HG03520 (cell line): ENCODE measurements around the gene GRB7.

Experiments used
- ATAC-seq: cut with Tn5 transposase; IDR thresholded peaks from one replicate; pipeline ENCODE4 v1.9.1; 2021; ENCODE audit warnings: mild to moderate bottlenecking, moderate library complexity; ENCODE audit not compliant: unreplicated experiment

Gene GRB7

DNA sequence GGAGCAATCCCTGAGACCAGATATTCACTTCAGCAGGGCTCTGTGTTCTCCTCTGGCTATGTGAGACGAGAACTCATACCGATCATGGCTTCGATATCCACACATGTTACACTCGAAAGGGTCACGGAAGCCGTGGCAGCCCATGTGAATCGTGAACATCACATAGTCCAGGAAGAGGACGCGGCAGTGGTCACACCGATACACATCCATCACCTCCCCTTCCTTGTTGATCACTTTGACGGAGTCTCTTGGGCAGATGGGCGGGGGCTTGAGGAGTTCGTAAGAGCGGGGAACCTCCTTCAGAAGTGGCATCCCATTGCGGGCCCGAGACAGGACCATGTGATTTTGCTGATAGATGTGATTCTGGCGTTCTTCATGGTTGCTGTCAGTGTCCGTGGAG lies 28.0 kb downstream of the GRB7 start:
- ATAC-seq: no peak

DNA sequence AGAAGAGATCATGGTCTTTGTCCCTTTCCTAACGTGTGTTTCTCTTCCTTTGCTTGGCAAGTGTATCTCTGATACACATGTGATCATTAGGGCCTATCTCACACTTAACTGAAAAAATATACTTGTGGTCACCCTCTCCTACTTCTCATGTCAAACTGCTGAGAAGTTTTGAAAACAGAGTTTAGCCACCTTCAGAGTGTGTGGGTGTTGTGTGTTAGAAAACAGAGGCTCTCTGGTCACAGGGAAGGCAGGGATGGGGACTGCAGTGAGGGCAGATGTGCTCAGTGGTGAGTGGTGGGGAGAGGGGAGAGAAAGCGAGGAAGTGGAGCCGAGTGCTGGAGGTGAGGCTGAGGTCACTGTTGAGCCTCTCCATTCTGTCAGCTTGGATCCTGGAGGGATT lies 29.4 kb downstream of the GRB7 start:
- ATAC-seq: no peak

DNA sequence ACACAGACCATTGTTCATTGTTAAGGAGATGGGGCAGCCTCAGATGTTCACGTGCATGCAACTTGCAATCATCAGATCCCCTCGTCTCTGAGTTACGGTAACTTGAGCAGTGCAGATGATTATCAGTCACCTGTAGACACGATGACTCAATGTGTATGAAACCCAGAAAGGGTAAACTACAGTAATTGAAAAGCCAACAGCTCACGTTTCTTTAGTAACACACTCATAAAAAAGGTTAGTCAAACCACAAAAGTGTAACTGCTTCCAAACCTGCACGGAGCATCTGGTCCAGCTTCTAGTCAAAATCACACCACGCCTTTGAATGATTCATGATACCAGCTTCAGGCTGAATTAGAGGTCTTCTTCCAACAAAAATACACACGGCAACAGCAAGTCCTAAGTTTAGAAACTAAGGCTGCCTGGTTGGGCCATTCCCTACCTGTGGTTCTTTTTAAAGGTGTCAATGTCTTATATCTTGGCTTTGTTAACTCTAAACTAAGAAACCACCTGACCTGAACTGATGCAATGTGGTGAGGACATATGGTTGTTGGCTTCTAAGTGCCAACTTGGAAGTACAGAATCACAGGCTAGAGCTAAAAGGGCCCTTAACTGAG lies 32.3 kb downstream of the GRB7 start:
- ATAC-seq: peak; percentile 37

DNA sequence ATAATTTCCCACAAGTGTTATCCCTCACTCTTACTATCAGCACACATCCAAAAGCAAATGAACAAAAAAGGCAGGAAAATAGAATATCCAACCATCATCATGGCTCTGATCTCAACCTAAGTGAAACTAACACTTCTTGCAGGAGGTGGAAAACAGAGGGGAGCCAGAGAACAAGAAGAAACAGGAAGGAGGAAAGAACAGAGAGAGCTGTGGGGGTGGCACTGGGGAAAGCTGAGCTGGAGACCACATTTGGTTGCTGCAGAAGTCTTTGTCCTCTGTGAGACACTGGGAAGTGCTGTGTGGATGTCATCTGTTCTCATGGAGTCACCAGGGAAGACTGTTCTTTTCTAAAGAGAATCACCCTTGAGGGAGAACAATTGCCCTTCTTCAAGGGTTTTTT lies 34.7 kb downstream of the GRB7 start:
- ATAC-seq: no peak

DNA sequence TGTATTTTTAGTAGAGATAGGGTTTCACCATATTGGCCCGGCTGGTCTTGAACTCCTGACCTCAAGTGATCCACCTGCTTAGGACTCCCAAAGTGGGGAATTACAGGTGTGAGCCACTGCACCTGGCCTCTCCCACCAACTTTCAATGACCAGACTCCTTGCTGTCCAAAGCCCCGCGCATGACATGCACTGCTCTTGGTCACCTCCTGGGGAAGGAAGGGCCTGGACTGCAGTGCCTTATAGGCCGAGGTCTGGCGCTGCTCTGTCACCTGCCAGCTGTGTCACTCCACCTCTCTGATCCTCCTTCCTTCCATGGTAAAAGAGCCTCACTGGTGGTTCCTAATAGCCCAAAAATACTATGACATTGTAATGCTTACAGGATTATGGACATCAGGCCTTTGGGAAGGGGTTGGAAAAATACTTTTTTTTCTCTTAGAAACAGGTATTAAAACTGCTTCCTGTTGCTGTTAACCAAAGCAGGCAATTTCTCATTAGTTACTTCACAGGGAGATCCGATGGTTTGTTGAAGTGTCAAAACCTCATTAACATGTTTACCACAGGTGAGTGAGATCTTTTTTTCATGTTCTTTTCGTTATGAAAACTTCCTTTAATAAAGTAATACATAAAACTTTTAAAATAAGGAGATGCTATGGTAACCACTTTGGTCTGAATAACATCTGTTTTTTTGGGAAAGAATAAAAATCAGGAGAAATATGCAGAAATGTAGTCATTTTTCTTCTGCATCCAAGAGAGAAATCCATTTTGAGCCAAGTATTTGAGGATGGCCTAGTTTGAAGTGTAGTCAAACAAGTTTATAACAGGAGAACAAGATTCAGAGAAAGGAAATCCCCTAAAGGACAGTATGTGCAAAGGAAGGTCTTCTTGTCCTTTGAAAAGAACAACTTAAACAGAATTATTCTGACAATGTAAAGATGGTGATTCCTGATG lies 35.5 kb downstream of the GRB7 start:
- no peak for ATAC-seq

DNA sequence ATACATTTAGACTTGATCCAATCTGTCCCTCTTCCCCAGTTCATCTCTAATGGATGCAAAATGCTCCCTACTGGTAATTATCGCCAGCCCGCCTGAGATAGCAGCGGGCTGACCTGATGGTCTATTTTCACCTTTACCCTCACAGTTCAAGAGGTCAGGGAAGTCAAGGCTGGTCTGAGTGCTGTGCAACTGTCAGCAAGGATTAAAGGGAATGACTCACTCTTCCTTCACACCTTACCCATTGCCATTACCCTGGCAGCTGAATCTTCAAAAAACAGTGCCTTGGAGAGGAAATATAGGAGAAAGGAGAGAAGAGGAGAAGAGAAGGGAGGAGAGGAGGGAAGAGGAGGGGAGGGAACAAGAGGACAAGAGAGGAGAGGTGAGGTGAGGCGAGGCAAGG lies 36.3 kb downstream of the GRB7 start:
- no peak for ATAC-seq

DNA sequence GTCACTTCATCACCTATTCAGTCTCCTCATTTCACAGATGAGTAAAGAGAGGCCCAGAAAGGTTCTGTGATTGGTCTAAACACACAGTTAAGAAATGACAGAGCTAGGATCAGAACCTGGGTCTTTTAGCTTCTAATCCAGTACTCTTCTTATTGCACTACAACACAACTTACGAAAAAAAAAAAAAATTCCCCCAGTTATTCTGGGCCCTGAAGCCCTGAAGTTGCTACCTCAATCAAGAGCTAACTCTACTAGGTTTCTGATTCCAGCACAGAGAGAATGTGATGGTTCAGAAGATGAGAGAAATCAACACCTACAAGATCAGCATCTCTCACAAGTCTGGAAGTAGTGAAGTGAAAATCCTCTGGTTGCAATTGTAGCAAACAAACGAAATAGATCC lies 37.3 kb downstream of the GRB7 start:
- no peak for ATAC-seq

DNA sequence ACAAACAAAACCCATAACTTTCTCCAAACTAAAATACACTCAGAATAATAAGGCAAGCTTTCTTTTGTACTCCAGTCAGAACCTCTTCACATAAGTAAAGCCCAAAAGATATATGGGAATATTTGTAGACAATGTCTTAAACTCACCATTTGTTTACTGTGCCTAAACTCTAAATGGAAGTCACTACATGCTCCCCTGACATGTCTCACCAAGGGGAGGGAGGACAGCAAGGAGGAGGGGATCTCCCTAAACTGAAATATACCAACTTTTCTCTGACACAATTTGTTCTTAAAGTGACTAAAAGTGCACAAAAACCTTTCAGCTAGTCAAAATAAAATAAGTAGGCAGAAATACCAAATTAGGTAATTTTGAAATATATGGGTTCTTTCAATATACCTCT lies 38.5 kb downstream of the GRB7 start:
- ATAC-seq: no peak

DNA sequence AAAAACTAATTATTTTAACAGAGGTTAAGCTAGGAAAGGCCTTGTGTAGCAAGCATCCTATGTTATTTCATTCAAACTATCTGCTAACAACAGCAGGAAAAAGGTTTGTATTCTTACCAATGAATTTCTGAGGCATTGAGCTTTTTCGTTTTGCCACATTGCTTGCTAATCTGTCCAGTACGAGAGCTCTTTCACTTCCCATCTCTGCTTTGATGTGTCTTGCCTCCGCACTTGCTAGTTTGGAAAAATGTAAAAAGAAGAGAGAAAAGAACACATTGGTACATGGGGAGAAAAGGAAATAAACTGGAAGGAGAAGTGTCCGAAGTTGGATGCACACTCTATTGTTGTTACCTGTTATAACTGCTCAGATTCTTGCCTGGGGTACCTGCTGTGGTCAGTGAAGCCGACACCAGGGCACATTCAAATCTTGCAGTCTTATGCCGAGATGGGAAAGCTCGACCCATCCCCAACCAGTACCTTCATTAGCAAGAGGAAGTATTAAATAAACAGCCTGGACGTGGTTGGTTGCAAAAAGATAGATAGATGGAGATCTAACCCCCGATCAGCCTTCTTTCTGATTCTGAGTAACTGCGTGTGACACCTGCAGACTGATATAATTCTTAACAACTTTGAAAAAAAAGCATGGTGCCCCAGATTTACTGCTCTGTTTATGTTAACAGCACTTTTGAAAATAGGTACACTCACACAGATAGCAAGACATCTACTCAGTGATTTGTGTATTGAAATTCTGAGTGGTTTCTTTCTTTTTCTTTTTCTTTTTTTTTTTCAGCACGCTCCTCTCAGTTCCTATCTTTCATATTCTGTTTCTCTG lies 40.0 kb downstream of the GRB7 start:
- peak; percentile 47 for ATAC-seq

DNA sequence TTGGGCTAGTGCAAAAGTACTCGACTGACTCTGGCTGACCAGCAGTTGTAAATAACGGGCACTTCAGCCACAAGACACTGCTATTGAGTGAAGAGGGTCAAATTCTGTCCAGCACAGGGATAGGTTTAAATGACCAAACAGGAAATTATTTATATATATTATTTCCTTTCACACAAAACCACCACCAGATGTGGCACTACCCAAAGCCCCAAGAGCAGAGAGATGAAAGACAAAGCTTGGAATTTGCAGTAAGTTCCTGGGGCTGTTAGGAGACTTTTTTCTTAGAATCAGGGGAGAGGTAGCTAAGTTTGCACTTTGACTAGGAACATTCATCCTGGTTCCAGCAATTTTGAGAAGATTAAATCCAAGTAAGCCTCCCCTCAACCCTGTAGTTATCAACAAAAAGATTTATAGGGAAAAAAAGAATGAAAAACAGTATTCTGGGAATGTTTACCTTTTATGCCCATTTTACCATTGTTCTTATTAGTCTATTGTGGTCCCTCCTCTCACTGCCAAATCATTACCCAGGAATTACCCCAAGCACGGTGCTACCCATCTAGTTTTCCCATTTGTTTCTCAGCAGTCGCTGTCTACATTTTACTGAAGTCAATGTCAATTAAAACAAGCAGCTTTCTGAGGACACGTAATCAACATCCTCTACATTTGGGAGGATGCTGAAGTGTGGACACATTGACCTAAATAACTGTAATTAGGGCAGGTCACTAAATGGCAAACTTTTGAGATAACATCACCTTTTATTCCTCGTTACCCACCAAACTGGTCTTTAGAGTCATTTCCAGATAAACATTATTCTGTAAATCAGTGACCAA lies 43.5 kb downstream of the GRB7 start:
- no peak for ATAC-seq

DNA sequence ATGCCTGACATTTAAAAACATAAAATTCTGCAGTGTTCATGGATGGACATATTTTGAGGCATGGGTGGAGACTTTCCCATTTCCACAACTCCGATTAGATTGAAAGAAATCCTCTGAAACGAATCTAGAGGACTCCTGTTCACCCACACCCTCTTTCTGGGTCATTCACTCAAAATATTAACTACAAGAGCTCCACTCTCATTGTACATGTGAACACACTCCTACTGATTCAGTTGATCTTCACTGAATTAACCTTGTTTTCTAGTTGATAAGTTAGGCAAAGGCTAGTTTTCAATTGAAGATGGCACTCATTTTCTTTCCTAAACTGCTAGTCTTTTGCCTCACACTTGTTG lies 44.1 kb downstream of the GRB7 start:
- ATAC-seq: no peak

DNA sequence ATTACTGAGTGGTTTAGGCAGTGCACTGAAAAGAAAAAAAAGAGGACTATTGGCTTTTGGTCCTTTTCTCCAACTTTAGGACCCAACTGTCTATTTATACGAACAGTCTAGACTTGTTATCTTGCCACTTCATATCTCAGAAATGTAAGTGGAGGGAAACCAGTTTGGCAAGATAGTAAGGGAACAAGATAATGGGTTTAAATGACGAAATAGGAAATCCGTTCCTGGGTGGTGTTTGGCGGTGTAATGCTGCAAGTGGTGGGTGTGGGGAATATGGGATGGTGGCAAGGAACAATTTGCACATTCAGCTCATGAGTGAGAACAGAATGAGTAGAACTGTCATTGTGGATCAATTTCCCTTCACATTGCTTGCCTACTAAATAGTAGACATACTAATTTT lies 44.7 kb downstream of the GRB7 start:
- ATAC-seq: no peak

DNA sequence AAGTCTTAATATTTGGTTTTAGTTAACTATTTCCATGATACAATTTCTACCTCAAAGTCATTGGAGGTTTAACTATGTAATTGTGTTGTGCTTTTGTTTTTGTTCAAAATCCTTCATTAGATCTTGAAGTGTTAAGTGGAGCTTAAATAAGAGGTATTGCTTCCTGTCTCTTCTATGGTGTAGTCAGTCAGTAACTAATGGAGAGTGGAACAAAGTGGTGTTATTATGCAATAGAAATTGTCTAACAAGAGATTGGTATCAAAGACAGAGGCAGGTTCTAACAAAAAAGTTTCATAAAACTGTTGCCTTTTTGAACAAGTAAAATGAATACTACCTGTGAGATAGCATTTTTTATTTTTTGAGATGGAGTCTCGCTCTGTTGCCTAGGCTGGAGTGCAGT lies 45.2 kb downstream of the GRB7 start:
- no peak for ATAC-seq

DNA sequence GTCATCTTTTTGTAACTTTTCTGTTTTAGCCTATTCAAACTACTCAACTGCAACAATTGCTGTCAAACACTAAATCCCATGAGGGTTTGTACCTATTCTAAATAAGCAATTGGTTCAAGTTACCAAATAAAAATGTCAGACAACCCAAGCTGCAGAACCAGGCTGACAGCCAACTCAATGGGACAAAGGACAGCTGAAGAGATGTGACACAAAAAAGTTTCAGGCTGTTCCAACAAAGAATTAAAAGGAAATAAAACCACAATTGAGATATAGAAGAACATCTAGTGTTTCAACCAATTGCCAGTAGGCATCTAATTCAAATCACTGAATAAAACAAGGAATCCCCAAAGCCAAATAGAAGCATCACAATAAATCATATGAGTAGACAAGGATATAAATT lies 49.3 kb downstream of the GRB7 start:
- no peak for ATAC-seq

DNA sequence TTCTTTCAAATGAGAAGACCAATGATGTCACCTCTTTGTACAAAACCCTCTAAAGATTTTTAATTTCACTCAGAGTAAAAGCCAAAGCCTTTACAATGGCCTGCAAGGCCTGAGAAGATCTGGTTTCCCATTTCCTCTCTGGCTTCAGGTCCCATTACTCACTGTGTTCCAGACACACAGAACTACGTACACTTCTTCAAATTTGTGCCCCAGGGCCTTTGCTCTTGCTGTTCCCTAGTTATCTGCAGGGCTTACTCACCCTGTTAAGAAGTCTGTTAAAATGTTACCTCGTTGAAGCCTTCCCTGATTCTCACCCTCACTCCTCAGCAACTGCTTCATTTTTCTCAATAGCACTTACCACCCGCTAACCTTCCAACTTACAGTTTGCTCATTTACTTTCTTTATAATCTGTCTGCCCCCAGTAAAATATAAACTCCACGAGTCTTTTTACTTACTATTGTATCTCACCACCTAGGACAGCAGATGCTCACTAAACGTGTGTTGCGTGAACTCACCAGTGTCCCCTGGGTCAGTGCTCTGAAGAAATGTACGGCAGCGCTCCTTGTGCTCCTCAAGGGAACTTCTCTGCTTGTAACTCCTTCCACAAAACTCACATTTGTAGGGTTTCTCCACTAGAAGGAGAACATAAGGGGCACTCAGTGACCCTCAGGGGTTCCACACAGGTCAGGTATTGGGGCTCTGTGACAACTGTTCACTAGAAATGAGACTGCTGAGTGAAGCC lies 50.2 kb downstream of the GRB7 start:
- no peak for ATAC-seq

DNA sequence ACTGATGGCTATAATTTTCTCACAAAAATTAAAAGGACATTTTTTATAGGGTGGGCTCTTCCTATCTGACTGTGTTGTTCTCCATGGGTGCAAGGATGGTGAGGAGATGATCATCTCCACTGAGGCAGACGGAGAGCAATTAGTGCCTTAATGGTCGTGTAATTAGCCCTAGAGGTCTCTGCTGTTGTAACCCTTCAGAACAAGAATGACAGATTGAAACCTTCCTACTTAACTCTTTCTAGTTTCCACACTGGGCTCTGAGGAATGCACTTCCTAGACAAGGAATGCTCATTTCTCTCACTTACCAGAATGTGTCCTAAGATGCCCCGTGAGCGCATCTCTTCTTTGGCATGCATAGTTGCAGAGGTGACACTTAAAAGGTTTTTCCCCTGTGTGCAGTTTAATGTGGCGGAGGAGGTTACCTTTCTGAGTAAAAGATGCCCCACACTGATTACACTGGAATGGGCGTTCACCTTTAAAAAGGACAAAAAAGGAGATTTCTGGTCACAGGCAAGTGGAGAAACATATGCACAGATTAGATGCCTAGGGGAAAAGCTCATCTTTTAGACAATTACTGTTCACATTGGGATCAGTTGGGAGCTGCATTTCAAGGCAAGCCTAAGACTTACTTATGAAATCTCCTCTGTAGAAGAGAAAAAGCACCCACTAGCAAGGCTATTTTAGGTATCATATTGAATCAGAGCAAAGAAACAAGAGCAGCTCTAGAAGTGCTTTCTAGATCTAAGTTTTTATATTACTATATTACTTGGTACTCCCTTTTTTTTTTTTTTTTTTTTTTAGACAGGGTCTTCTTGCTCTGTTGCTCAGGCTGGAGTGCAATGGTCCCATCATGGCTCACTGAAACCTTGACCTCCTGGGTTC lies 53.6 kb downstream of the GRB7 start:
- ATAC-seq: no peak

DNA sequence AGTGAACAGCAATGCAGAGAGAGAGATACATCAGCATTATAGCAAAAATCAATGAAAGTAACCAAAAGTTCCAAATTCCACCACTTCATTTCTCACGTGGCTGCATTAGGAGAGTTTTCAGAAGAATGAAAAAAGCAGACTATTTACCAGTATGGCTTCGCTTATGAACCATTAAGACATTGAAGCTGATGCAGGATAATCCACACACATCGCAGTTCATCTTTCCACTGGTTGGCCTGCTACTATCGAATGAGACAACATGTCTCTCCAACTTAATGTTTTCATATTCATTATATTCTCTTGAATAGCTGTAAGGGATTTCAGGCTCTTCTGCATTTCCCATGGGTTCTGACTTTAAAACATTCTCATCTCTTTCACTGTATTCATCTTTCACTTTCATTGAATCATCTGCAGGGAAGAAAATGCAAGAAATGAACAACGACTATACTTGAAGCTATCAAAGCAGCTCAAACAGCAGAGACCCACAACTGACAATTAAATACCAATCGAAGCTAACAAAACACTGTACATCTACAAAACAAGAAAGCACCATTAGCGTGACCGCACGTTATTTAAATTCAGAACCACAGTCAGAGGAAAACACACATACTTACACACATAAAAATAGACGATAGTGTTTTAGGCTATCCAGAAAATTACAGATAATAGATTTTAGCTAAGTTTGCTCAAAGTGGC lies 54.9 kb downstream of the GRB7 start:
- ATAC-seq: no peak

DNA sequence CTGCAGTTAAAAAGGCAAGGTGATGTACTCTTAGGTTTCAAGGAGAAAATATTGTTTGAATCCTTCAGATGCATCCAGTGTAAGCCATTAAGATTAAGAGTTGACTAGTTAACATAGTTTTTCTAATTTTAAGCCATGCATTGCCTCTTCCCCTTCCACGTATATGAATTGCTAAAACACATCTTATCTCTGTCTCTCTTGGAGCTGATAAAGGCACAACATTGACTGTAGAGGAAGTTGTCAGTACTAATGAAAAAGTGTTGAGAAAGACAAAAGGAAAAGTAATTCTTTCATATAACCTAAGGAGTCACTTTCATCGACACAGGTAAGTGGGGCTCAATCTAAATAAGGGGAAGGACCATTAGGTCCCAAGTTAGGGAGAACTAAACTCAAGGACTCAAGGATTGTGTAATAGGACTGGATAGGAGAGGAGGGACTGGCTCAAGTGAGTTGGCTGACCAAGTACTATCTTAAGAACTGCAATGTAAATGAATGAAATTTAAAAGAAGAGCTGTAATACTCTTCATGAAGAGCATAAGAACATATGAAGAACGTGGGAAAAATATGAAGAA lies 55.6 kb downstream of the GRB7 start:
- ATAC-seq: no peak
